Anterior cingulate cortex (tissue), 58 donors: Measurements from ENCODE around the gene GPR62.

Experiments
- DNase-seq, 58 donors: peaks; one replicate each; lab custom pipeline; 2025; lab: John Stamatoyannopoulos, UW

The GPR62 gene

GRCh38 chr3:52006017-52006819 lies 51.0 kb downstream of the GPR62 start:
- peak in 2 of 58 donors; percentile 14 to 46 for DNase-seq

GRCh38 chr3:52006820-52007133 lies 51.6 kb downstream of the GPR62 start:
- DNase-seq, result no peak
